GM19023 (cell line): ENCODE measurements around the gene NRARP.
"Not testable (repeated sequence)": the region's sequence is repeated elsewhere in the genome, so short reads cannot be mapped to it uniquely, and the experiment has no call there.

ENCODE experiments used
- ATAC-seq: cut with Tn5 transposase; IDR thresholded peaks from one replicate; pipeline ENCODE4 v1.9.1; 2021; ENCODE audit warnings: mild to moderate bottlenecking, moderate library complexity; ENCODE audit not compliant: unreplicated experiment

The NRARP gene, protein sequence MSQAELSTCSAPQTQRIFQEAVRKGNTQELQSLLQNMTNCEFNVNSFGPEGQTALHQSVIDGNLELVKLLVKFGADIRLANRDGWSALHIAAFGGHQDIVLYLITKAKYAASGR

DNA sequence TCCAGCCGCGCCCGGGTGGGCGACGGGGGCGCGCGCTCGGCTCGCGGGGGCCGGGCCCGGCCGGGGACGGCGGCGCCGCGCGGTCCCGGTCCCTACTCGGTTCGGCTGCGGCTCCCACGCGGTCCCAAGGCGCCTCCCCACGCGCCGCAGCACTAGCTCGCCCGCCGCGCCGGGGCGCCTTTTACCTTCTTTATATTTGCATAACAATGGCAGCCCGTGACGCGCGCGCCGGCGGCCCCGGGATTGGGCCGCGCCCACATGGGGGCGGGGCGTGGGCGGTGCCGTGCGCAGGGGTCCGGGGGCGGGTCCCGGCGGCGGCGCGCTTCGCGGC is at the start of gene NRARP:
TSS of gene NRARP (minus strand) at position 154 of the 331 bp plus-strand sequence. CDS start 343 bp downstream, outside the sequence.
- ATAC-seq = peak; percentile 73

DNA sequence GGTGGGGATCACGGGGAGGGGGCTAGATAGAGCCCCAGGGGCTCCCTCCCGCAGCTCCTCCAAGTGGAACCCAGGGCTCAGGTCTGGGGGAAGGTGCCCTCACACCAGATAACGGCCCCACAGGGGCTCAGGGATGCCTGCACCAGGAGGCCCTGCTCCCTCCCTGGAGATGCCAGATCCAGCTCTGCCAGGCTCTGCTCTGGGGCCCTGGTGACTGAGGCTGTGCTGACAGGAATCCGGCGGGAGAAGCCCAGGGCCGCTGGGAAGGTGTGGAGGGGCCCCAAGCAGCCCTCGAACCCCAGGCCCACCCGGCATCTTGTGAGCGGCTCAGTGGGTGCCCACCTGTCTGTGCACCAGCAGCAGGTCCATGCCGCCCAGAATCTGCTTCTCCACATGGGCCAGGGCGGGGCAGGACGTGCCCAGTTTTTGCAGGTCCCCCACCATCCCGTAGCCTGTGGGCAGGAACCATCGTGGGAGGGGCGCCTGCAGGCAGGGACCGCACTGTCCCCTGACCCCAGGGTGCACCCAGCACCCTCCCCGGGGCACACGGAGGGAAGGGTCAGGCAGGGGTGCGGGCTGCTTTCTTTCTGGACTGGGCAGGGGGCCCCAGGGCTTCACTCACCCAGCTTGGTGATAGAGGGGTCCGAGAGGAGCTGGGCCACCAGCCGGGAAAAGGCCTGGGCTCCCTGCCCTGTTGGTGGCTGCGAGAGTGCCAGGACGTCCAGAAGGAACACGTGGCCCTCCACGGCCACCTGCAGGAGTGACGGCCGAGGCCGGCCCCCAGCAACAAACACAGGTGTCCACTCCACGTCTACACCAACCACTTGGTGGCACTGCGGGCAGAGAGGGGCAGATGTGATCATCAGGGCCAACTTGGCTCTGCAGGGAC is 48.9 kb upstream of the NRARP start:
- no peak for ATAC-seq

DNA sequence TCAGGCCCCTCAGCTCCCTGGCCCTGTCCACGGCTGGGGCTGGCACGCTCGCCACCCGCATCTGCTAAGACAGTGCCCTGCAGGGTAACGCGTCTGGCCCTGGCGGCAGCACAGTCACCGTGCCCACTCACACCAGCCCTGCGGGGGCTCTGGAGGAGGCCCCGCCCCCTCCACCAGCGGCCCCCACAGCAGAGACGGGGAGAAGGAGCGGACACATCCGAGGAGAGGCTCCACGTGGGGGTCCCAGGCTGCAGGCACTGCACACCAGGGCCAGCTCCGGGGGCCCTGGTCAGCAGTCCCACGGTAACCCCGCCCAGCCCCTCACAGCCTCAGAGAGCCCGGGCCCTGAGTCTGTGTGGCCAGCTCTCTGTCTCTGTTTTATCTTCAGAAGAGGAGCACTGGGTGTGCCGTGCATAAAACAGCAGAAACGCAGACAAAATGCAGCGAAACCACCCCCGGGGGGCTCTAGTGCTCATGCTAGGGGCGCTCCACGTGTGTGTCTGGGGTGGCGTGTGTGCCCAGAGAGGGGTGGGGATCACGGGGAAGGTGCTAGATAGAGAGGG is 47.5 kb upstream of the NRARP start:
- ATAC-seq = no peak

DNA sequence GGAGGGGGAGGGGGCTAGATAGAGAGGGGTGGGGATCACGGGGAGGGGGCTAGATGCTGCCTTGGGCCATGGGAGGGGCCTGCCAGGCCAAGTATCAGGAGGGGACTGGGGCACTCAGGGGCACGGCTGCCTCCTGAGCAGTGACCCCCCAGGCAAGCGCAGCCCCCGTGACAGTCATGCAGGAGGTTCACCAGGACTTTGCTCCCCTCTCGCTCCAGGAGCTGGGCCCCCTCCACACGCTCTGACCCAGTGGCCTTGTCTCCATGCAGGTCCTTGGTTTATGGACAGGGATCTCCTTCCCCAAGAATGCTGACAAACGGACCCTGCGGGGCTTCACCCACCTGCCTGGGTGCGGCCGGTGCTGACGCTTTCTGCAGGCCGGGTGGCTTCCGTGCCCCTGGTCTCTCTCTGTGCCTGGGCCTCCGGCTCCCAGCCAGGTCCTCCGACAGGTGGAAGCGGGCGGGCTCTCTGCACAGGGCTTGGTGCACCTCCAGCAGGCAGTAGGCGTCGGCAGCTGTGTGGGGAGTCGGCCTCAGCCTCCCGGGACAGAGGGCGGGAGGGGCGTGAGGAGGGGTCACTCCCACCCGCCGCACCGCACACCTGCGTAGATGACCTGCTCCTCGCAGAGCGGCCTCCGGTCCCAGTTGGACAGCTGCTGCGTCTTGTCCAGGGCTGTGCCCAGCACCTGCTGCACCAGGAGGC is 46.8 kb upstream of the NRARP start:
- ATAC-seq = no peak

DNA sequence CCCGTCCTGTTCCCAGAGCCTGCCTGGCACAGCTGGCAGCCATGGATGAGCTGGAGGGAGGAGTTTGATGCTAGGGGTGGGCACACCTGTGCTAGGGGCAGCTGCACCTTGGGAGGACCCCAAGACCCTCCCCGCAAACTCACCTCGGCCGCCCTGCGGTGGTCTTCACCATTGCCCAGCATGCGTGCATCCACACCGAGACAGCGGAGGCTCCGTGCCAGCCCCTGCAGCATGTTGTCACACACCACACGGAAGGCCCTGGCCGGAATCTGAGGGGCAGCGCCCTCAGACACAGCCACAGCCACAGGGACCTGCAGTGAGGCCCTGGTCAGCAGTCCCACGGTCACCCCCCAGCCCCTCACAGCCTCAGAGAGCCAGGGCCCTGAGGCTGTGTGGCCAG is 45.9 kb upstream of the NRARP start:
- ATAC-seq = no peak

DNA sequence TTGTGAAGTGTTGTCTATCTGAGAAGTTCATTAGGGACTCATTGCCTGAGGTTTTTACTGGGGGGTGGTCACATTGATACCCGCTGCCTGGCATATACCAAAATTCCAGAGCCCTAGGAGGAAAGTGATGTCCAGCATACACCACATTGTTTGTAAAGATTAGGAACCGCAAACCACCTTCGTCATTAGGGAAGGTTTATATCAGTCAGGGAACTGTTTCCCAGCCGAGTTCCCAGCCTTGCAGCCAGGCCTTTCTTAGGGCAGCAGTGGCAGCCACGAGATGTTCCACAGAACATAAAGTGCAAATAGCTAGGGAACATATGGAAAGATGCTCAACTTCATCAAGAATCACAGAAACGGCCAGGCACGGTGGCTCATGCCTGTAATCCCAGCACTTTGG is 40.4 kb upstream of the NRARP start:
- ATAC-seq = no peak

DNA sequence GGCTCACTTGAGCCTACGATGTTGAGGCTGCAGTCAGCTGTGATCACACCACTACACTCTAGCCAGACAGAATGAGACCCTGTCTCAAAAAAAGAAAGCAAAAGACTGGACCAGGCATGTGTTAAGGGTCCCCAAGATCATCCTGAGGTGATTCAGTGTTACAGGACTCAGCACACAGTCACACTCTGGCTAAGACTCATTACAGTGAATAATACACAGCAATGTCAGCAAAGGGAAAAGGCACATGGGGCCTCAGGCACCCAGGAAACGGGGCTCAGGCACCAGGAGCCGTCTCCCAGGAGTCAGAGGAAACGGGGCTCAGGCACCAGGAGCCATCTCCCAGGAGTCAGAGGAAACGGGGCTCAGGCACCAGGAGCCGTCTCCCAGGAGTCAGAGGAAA is 39.2 kb upstream of the NRARP start:
- no peak for ATAC-seq

DNA sequence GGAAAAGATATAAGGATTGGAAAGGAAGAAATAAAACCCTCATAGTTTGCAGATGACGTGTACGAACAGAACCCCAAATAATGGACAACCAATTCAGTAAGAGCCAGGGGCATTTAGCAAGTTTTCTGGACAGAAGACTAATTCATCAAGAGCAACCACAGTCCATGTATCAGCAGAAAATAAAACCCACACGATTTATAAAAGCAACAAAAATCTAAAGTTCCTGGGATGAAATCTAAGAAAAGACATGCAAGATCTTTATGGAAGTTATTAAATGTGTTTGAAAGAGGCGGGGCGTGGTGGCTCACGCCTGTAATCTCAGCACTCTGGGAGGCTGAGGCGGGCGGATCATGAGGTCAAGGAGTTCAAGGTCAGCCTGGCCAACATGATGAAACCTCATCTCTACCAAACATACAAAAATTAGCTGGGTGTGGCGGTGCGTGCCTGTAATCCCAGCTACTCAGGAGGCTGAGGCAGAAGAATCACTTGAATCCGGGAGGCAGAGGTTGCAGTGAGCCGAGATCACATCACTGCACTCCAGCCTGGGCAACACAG is 37.9 kb upstream of the NRARP start:
- not testable (repeated sequence) for ATAC-seq

DNA sequence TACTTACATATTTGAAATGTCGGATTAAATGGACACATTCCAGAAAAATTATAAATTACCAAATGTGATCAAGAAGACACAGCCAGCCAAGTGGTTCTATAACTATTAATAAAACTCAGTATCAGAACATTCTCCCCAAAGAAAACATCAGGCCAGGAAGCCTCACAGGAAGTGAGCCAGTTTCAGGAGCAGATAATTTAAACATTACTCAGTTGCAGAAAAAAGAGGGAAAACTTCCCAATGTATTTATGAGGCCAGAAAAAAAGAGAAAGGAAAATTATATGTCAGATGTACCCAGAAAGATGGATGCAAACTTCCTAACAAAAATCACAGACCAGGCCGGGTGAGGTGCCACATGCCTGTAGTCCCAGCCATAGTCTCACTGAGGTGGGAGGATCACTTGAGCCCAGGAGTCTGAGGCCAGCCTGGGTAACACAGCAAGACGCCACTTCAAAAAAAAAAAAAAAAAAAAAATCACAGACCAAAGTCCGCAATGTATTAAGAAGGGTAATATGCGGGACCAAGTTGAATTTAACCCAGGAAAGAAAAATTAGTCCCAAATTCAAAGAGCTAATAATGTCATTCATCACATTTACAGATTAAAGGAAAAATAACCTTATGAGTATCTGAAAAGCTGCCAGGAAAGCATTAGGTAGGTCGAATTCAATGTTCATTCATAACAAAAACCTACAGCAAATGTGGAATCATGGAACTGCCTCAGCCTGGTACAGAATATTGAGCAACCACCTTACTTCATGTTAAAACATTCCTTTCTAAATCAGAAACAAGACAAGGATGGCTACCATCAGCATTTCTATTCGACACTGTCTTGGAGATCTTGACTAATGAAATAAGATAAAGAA is 37.2 kb upstream of the NRARP start:
- no peak for ATAC-seq

DNA sequence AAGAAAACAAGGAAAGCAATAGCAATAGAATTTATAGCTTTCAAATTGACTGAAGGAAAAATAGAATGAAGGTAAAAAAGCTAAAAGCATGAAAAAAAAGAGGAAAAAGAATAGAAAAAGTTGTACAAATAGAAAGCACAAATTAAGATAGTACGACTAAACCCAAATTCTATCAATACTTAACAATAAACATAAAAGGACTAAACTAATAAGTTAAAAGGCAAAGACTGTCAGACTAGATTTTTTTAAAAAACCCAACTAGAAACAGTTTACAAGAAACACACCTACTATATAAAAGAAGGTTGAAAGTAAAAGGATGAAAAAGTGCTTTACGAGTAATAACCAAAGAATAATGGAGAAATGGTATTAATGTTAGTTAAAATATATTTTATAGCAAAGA is 34.7 kb upstream of the NRARP start:
- ATAC-seq = no peak

DNA sequence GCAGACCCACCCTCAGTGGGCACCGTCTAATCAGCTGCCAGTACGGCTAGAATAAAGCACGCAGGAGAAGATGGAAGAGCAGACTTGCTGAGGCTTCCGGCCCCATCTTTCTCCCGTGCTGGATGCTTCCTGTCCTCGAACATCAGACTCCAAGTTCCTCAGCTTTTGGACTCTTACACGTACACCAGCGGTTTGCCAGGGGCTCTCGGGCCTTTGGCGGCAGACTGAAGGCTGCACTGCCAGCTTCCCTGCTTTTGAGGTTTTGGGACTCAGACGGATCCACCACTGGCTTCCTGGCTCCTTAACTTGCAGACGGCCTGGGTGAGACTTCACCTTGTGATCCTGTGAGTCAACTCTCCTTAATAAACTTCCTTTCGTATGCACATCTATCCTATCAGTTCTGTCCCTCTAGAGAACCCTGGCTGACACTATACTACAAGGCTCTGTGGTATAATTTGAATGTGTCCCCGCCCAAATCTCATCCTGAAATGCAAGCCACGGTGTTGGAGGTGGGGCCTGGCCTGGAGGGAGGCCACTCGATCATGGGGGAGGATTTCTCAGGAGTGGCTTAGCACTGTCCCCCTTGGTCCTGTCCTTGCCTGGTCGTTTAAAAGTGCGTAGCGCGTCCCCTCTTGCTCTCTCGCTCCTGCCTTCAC is 31.1 kb upstream of the NRARP start:
- no peak for ATAC-seq

DNA sequence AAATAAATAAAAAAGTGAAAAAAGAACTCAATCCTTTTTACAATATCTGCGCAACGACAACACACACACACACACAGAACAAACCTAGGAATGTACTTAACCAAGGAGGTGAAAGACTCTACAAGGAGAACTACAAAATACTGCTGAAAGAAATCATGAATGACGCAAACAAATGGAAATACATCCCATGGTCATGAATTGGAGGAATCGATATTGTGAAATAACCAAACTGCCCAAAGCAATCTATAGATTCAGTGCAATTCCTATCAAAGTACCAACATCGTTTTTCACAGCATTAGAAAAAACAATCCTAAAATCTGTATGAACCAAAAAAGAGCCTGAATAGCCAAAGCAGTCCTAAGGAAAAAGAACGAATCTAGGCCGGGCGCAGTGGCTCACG is 29.9 kb upstream of the NRARP start:
- ATAC-seq = no peak

DNA sequence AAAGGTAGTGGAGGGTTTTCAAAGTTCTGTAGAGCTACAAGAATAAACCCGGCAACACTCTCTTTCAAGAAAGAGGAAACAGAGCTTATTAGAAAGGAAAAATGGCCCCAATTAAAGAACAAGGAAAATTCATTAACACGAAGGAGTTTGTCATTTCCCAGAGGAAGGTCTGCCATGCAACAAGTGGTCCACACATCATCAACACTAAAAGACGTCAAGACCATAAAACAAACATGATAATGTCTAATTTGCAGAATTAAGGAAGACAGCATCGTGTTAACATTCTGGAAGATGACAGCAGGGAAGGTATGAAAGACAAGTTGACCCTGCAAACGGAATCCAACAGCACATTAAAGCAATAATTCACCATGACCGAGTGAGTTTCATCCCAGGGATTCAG is 28.6 kb upstream of the NRARP start:
- ATAC-seq = no peak

DNA sequence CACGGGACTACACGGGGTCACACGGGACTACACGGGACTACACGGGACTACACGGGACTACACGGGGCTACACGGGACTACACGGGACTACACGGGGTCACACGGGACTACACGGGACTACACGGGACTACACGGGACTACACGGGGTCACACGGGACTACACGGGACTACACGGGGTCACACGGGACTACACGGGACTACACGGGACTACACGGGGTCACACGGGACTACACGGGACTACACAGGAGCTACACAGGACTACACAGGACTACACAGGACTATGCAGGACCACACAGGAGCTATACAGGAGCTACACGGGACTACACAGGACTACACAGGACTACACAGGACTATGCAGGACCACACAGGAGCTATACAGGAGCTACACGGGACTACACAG is 27.5 kb upstream of the NRARP start:
- not testable (repeated sequence) for ATAC-seq

DNA sequence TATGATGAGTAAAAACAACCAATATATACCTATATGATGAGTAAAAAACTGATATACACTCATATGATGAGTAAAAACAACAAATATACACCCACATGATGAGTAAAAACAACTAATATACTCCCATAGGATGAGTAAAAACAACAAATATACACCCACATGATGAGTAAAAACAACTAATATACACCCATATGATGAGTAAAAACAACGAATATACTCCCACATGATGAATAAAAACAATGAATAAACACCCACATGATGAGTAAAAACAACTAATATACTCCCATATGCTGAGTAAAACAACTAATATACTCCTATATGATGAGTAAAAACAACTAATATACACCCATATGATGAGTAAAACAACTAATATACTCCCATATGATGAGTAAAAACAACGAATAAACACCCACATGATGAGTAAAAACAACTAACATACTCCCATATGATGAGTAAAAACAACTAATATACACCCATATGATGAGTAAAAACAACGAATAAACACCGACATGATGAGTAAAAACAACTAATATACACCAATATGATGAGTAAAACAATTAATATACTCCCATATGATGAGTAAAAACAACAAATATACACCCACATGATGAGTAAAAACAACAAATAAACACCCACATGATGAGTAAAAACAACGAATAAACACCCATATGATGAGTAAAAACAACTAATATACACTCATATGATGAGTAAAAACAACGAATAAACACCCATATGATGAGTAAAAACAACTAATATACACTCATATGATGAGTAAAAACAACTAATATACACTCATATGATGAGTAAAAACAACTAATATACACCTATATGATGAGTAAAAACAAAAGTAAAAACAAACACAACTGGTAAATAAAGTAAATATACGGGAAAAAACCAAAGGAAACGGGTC is 25.8 kb upstream of the NRARP start:
- not testable (repeated sequence) for ATAC-seq

DNA sequence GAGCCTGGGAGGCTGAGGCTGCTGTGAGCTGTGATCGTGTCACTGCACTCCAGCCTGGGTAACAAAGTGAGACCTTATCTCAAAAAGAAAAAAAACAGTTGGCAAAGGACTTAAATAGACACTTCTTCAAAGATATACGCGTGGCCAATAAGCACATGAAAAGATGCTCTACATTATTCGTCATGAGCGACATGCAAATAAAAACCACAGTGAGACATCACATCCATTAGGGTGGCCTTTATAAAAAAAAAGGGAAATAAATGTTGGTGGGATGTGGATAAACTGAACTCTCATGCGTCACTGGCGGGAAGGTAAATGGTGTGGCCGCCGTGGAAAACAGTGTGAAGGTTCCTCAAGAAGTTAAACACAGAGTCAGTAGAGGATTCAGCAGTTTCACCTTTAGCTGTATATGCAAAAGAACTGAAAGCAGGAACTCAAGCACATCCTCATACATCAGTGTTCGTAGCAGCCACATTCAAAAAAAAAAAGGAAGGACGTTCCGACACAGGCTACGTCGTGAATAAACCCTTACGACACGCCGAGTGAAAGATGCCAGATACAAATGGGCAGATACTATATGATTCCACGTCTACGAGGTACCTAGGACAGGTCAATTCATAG is 24.5 kb upstream of the NRARP start:
- no peak for ATAC-seq

DNA sequence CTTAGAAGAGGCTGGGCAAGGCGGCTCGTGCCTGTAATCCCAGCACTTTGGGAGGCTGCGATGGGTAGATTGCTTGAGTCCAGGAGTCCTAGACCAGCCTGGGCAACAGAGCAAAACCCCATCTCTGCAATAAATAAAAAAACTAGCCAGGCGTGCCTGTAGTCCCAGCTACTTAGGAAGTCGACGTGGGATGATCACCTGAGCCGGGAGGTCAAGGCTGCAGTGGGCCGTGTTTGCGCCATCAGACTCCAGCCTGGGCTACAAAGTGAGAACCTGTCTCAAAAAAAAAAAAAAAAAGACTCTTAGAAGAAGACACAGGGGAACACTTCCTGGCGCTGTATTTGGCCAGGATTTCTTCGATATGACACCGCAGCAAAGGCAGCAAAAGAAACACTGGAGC is 23.7 kb upstream of the NRARP start:
- no peak for ATAC-seq

DNA sequence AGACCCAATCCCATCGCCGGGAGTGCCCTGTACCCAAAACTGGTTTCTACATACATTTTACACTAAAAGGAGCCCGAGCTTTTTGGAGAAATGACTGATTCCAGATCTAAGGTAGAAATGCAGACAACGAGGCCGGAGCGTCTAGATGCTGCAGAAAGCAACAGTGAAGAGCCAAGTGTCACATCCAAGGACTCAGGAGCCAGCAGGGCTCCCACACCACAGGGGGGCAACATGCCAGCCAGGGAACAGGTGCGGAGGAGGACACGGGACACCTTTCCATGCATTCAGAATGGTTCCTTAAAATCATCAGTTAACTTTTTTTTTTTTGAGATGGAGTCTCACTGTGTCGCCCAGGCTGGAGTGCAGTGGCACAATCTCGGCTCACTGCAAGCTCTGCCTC is 23.1 kb upstream of the NRARP start:
- ATAC-seq = no peak
